Cortex of kidney (tissue), 1 donor: Measurements from ENCODE around the gene FTO.

ENCODE experiments used
- DNase-seq: peaks from one replicate; lab custom pipeline; 2025; lab: John Stamatoyannopoulos, UW

The FTO gene

DNA sequence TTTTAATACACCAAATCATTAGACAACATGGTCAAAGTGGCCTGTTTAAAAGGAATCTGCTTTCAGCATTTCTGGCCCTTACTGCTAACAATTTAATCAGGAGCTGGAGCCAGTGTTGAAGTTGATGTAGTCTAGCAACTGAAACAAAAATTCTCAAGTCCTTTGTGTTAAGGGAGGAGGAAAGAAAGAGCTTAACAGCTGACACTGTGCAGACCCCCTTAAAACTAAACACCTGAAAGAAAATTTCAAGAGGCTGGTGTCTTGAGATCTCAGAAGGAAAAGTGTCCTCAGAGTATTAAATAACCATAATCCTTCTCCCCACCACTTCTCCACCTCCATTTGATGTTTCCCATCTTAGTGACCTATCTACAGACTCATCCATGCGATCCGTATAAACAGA is 232.1 kb downstream of the FTO start:
- DNase-seq = no peak

DNA sequence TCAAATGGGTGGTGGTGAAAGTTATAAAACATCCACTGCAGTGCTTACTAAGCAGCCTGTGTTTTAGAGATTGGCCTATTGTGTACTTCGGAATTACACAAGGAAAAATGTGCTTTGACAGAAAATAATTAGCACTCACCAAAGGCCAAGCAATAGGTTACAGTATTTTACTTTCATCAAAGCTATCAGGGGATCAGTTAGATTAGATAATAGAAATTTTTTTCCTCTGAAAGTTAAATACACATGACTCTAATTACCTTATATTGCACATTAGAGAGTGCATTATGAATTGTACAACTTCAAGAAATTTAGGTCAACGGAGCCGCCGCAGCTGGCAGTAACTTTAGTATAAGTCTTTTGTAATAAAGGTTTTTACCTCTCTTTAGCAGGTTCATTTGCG is 232.6 kb downstream of the FTO start:
- DNase-seq = no peak

DNA sequence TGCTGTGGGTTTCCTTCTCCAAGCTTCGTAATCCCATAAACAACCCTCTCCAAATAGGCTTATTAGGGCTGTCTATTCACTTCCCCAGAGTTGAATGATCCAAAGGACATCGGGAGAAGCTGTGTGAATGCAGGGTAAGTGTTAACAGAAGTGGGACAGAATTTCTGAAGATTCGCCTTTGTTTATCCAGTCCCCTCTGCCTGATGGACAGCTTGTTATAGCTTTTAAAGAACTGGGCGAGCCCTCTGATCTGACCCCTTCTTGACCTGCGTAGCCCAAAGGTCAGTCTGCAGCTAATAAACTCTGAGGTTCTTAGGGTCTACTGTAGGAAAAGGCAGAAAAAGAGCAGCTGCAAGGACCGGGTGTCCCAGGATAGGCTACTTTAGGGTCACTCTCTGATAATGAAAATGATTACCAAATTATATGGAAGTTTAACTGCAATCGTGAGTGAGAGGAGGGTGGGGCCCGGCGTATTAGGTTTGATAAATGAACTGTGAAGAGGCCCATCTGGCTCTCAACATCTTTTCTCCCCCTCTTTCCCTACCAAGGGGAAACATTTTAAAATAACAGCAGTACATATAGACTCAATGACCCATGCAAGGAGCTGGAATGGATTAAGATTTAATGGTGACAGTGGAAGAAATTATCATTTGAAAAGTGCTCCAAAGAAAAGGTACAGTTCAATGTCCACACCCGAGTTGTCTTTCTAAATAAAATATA is 233.4 kb downstream of the FTO start:
- no peak for DNase-seq

DNA sequence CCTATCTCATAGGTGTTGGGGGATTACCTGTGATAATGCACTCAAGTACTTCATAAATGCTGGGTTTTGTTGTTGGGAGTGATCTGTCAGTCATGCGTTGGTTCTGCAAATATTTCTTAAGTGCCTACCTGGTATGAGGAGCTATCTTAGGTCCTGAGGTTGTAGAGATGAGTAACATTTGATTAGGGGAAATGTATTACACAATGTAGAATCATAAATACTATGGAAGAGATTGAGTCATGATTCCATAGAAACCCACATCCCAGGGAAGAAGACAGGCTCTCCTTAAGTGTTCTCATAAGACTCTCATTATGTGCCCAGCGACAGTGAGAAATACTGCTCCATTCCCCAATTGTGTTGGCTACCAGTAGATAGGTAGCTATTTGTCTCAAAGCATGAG is 240.1 kb downstream of the FTO start:
- no peak for DNase-seq

DNA sequence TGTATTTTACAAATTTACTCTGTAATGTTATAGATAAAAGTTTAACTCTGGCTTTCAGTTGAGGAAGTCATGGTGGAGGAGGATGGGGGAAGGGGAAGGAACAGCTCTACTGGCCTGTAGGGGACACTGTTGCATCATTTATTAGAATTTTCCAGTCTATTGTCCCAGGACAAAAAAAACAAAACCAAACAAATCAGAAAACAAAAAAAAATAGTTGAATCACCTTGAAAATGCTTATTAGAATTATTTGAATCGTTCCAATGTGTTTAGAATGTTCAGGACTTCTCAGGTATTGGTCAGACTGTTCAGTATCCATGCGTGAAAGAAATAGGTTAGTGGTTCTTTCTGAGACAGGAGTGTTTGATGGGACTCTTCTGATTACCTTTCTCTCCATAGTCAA is 242.0 kb downstream of the FTO start:
- DNase-seq = no peak

DNA sequence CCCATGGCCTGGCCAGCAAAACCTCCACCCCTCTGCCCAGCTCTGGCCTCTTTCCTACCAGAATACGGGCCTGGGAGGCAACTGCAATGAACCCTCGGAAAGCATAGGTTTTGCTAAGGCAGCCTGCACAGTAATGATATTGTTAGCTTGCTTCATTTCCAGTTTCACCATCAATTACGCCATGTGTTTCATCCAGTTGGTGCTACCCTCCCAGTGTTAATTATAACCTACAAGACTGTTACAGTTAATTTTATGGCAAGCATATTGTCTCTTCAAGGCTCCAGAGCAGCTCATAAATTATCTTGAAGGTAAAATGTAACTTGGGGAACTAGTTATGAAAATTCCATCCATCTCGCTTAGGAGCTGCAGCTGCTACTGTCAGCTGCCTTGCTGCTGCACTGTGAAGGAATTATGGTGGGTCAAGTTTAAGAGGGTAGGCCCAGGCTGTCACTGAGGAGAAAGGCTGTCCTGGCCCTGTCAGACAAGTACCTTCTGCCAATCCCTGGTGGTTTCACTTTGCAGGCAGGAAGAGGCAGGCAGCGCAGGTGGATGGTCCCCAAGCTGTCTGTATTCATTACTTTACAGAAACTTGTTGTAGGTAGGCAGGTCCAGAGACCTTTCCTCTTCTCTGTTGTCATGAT is 242.9 kb downstream of the FTO start:
- DNase-seq = no peak

DNA sequence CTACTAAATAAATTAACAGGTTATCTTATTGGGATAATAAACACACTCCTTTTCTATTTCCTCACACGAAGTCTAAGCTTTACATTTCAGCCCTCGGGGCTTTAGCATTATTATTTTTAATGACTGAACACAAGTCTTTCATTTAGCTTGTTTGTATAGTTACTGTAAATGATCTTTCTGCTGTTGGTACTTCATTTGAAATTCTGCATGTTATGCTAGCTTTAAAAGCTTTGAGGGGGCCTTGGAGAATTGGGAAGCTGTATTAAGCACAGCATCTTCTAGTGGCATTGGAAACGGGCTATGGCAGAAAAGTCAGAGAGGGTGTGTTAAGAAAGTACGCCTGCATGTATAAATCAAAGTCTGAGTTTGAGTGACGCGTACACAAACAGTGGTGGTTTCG is 243.7 kb downstream of the FTO start:
- DNase-seq = no peak

DNA sequence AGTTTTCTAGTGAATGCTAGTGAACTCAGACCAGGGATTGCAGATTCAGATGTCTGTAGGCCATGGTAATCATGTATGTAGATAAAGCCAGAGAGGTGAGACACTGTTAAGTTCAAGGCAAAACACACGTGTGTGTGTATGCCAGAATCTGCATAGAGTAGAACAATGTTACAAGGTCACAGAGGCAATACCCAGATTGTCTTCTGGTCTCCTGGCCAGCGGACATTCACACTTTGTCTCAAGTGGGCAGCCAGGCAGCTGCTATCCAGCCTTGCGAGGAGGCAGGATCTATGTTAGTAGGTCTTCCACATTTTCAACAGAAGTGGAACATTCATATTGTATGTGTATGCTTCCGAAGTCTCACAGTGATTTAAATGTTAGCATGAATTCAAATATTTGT is 244.4 kb downstream of the FTO start:
- DNase-seq = no peak

DNA sequence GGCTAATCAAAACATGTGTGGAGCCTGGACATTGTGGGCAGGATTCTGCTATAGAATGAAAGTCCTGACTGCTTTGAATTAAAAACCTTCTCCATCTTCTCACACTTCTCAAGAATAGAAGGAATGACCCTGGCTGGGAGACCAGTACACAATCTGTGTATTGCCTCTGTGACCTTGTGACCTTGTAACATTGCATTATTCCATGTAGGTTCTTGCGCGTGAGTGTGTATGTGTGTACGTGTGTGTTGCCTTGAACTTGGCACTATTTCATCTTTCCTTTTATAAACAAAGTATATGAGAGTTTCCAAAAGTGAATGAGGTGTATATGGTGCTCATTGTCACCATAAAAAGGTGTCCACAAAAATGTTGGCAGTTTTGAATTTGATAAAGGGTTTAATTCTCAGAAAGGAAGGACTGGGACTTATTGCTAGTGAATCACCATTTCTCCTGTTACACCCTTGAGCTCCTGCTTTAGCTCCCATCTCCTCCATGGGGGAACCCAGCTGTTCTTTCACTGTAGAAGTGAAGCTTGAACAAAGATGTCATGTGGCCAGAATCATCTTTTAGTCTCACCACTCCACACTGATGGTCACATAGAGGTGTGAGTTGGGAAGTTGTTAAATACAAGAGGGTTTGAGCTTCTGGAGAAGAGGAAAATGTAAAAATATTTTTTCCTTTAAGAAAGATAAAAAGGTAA is 244.9 kb downstream of the FTO start:
- no peak for DNase-seq

DNA sequence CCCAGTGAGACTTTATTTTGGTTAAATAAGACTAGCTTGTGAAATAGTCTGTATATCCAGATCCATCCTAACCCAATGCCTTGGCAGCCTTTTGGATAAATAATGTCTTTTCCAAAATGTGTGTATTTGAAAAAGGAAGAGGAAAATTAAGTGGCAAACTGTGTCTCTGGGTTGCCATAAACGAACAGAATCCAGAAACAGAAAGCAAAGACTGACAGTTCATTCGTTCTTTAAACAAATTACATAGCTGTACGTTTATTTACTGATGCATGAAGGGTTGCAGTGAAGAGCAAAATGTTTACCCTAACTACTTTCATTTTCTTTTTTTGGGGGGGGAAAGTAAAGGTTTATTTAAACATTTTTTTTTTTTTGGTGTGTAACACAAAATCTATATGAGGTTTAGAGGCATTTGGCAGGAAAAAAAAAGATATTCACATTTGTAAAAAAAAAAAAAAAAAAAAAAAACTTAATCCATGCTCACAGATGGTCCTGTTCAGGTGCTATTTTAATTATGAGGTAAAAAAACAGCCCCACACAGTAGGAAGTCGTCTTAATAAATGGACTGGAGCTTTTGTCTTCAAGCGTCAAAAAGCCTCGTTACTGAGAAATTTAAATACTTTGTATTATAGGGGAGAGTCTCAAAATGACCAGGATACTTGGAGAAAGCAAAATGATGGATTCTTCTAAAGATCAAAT is 245.9 kb downstream of the FTO start:
- no peak for DNase-seq

DNA sequence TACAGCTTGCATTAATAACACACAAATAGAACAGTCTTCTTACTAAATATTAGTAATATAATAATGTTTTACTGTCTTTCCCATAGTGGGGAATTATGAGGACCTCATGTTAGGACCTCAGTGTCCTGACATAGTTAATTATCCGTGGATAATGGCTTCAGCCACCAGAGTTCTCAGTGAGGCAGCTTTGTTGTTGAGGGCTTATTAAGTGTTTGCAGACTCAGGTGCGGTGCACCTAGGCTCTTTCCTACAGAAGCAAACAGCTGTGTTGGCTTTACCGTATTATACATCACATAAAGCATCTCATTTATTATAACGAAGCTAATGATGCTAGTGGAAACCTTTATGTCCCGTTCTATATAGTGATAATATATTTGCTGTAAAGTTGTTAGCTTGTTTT is 246.7 kb downstream of the FTO start:
- no peak for DNase-seq

DNA sequence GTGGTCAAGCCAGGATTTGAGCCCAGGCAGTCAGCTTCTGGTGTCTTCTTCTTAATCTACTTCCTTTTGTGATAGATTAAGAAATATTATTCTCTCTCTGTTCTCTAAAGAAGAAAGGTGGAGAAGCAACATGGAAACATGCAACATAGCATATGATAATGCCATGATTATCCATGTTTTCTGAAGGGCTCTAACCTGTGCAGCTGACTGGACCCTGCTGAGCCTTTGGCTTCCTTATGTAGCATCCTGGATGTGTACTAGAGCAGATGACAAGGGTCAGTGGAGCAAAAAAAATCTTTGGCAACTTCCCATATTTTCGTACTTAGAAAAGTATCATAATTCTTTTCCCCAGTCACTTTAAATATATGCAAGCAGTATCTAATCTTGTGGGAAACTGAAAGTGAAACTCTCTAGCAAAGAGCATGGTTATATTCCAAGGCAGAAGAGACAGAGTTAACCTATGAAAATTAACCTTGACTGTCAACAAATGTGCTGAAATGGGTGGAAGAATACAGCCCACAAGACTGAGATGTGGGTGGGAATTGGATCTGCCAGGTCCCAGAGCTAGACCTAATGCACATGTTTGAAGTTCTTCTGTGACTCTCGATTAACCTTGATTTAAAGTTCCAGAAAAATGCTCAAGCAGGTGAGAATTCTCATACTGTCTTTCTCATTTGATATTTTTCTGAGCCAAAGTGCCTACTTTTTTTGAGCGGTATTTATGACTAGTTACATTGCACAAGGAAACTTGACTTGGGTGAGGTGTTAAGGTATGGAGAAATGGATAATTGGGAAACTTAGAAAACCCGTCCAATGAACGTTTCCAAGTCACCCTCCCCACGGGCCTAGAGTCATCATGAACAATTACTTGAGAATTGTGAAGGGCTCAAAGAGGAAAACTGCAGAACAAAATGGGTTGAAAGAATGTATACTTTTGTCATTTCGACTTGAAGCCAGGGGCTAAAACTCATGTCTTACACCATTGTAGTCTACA is 248.6 kb downstream of the FTO start:
- no peak for DNase-seq

DNA sequence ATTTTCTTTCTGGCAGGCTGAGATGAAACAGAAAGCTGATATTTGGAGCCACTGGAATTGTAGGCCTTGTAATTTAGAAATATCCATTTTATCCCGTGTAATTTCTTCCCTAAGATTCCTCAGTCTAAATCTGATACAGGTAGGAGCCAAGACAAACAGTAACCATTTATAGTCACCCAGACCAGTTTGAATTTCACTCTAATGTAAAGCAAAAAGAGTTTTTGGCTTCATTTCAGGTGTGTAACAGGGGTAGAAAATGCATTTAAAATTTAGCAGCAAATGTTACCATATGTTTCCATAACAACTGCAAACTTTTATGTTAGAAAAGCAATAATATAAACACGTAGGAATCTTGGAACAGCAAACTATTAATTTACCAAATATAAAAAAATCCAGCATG is 249.4 kb downstream of the FTO start:
- DNase-seq = no peak

DNA sequence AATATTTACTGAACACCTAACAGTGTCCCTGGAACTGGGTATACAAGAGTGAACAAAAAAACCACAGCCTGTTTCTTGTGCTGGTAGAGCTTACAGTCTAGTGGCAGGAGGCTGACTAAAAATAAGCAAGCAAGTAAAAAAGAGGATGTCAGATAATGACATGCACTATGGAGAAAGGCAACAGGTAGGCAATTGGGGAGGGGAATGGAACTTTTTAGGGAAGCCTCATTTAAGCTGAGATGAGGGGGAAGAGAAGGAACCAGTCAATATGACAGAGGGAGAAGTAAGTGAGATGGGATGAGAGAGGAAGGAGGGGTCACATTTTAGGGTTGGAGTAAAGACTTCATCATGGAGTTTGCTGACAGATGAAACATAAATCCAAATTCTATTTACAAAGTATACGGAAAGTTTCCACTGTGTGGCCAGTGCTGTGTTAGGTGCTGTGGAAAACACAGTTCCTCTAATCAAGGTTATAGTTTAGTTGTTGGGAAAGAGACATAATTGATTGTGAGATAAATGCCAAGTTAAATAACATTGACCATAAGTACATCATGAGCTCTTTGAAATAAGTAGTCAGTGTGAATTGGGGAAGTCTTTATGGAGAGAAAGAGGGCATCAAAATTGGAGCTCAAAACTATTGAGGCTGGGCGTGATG is 251.4 kb downstream of the FTO start:
- DNase-seq = no peak

DNA sequence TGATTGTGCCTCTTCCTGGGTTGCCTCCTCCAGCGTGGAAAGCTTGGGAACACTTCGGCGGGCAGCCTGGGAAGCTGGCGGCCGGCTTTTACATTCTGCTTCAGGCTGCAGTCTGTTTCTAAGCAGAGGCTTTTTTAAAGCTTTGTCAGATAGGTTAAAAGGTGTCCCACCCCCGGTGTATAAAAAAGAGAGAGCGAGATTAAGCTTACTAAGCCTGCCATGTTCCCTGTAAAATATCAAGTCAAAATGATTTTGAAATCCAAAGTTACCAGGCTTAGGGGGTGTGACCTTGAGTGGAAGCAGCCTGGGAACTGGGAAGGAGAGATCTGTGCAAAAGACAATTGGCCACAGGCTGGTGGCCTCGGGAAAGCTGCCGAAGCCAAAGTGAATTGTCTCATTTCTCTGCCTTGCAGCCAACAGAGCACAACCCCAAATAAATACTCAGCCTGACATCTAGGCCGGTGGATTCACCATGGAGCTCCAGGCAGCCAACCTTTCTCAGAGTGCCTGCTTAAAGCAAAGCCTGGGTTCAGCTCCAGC is 254.5 kb downstream of the FTO start:
- DNase-seq = no peak

DNA sequence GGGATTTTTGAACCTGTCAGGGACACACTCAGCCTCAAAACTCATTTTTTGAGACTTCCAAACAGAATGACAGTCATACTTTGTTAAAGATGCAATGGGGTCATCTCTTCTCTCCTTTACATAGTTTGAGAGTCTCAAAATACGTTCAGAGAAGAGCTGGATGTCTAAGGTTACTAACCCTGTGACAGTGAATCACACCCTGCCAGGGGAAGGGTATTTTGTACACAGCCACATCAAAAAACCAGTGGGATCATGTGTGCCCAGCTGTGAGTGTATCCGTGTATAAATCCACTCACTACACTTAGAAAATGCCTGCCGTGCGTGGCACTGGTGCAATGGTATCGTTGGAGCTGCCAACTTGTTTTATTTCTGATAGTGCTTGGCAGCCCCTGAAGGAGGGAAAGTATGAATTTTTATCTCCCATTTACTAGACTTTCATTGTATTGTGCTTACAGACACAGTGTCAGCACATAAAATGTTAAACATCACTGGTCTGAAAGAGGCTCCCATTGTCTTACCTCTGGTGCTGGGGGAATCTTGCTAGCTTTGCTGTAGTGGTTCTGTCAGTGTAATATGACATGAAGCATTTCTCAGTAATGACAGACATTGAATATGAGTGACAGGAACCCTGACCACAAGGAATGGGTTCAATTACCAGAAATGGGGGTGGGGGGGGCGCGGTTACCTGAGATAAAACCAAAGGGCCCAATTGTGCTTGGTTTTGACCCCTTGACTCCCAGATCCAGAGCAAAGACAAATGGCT is 256.3 kb downstream of the FTO start:
- DNase-seq = no peak

DNA sequence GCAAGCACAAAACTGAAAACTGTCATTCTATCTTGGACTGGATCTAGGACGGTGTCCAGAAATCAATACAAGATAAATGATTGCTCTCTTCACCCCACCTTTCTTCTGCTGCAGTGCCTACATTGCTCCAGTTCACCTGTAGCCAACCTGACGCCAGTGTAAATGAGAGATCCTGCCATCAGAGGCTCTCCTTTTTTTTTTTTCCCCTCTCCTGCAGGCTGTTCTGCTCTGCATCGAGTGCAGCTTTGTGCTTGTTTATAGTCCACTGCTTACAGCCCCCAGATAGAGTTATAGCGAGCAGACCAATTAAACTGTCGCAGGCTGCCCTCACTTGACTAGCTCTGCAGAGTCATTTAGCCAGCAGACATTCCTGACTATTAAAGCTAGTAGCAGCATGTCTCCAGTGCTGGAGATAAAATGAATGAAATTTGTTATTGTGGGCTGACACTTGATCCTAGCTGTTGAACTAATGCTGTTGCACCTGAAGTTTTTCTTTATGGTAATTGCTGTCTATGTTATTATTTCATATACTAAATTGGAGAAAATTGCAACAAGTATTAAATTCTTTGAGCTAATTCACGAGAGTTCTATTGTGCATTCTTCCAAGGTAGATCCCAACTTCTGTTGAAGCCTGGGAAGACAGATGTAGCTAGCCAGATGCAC is 257.1 kb downstream of the FTO start:
- no peak for DNase-seq

DNA sequence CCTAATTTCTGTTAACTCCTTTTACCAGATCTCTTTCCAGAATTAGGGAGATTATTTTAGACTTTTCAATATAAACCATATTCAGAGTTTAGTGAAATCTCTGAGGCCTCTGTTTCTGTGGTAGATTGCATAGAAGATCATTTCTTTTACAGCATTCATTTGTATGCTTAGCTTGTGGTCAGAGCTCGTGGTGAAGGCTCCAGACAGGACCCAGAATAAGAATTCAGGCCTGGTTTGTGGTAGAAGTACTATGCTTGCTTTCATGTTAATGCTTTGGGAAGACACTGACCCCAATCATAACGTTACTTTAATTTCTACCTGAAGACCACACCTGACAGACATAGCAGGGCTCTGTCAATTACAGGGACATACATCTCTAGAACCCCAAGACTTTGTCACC is 258.1 kb downstream of the FTO start:
- DNase-seq = no peak

DNA sequence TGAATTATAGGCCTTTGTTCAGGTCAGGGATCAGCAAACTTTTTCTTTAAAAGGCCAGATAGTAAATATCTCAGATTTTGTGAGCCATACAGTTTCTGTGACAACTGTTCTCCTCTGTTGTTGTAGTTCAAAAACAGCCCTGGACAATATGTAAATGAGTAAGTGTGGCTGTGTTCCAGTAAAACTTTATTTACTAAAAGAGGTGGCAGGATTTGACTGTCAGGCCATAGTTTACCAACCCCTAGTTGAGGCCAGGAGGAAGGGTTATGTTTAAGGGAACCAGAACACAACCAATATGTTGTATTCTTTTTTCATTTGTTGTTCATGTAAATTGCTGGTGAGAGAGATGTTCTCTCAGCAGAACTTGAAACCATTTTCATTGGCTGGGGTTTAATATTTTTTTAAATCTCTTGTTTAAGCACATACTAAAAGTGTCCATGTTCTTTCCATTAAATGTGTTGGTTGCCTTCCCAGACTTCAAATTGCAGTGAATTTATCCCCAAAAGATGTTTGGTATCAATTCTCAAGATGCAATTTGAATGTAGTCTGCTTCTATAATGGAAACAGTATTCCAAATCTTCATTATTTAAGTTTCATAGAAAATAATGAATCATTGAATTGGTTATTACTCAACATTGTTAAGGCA is 260.3 kb downstream of the FTO start:
- no peak for DNase-seq
